ENCODE data around the gene LRRC57. TPM values are rescaled to one million over a fixed set of nuclear protein-coding genes. Genes with fewer than 3 reads are reported as not detected.
"Not testable (repeated sequence)": the region's sequence is repeated elsewhere in the genome, so short reads cannot be mapped to it uniquely, and the experiment has no call there.

LRRC57 gene
- total and polyA plus RNA-seq, 4 donors: 2.7 to 14.1 (median 5.3) TPM

DNA sequence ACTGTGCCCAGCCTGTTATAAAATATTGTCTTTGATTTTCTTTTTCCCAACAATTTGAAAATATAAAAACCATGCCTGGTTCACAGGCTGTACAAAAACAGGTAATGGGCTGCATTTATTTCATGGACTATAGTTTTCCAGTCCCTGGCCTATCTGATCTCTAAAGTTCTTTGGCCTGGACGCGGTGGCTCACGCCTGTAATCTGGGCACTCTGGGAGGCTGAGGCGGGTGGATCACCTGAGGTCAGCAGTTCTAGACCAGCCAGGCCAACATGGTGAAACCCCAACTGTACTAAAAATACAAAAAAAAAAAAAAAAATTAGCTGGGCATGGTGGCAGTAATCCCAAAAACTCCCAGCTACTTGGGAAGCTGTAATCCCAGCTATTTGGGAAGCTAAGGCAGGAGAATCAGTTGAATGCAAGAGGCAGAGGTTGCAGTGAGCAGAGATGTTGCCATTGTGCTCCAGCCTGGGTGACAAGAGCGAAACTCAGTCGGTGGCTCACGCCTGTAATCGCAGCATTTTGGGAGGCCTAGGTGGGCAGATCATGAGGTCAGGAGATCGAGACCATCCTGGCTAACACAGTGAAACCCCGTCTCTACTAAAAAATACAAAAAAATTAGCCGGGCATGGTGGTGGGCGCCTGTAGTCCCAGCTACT is 8.1 kb upstream of the LRRC57 start:
- peaks cover 0 to 13% (median 7%) of the 10 kb centered on the region in 4 donors for H3K36me3 ChIP-seq (ENCODE audit: control insufficient read depth in 4 of 4, insufficient read depth in 3 of 4, low read depth in 1 of 4, low read length in 3 of 4)
- 85% methylated on average over 11 of the region's 12 CpGs for WGBS
- not testable (repeated sequence) for H3K4me1 ChIP-seq (ENCODE audit: control insufficient read depth in 4 of 4, insufficient read depth in 4 of 4, low read length in 3 of 4); H3K27ac ChIP-seq (ENCODE audit: low read depth in 1 of 2, low read length in 2 of 2); H3K4me3 ChIP-seq (ENCODE audit: low read depth in 1 of 3, low read length in 3 of 3); DNase-seq (ENCODE audit: low spot score); H3K27me3 ChIP-seq (ENCODE audit: control insufficient read depth in 4 of 4, insufficient read depth in 4 of 4, low read length in 3 of 4); H3K9me3 ChIP-seq (ENCODE audit: control insufficient read depth in 4 of 4, low read length in 3 of 4); H3K9ac ChIP-seq (ENCODE audit: low read depth in 1 of 2, low read length in 2 of 2)

DNA sequence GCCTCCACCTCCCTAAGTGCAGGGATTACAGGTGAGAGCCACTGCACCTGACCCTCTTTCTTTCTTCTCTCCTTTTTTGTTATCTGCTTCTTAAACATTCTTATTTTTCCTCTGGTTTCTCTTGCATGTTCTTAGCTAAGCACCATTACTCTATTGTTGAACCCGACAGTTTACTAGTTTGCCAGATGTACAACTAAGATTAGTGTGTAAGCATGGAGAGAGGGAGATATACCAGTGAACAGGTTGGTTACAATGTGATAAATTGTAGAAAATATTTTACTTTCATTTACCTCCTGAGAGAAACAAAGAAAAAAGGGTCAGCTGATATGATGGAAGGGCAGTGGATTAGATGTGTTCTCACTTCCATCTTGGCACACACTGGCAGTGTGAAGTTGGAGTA is 5.0 kb upstream of the LRRC57 start:
- no peak overlapping the region for H3K4me3 ChIP-seq (ENCODE audit: low read depth in 1 of 3, low read length in 3 of 3)
- H3K9ac ChIP-seq (ENCODE audit: low read depth in 1 of 2, low read length in 2 of 2): no peak overlapping the region
- WGBS: 99% methylated on average over 1 of the region's 1 CpG
- H3K9me3 ChIP-seq (ENCODE audit: control insufficient read depth in 4 of 4, low read length in 3 of 4): no peaks in the 10 kb centered on the region
- H3K36me3 ChIP-seq (ENCODE audit: control insufficient read depth in 4 of 4, insufficient read depth in 3 of 4, low read depth in 1 of 4, low read length in 3 of 4): no peaks in the 10 kb centered on the region
- H3K4me1 ChIP-seq (ENCODE audit: control insufficient read depth in 4 of 4, insufficient read depth in 4 of 4, low read length in 3 of 4): peaks cover 2 to 5% (median 4%) of the 10 kb centered on the region in 4 donors
- TF ChIP-seq SP1 (IDR thresholded peaks at IDR 0.05) (no peak), RAD21 (IDR thresholded peaks at IDR 0.05) (no peak), HNF4A (conservative IDR thresholded peaks at IDR 0.05) (no peak), HNF4G (IDR thresholded peaks at IDR 0.05) (no peak), EGR1 (IDR thresholded peaks at IDR 0.05; ENCODE audit: low read depth in 2 of 2) (no peak), FOXA1 (IDR thresholded peaks at IDR 0.05) (no peak), TAF1 (conservative IDR thresholded peaks at IDR 0.05) (no peak), NR2F2 (IDR thresholded peaks at IDR 0.05) (no peak), RXRA (IDR thresholded peaks at IDR 0.05) (no peak), GABPA (IDR thresholded peaks at IDR 0.05 in 1 of 2, conservative IDR thresholded peaks at IDR 0.05 in 1 of 2) (no peak), YY1 (IDR thresholded peaks at IDR 0.05) (no peak), JUND (IDR thresholded peaks at IDR 0.05) (no peak)
- TF ChIP-seq, protein P1, sequence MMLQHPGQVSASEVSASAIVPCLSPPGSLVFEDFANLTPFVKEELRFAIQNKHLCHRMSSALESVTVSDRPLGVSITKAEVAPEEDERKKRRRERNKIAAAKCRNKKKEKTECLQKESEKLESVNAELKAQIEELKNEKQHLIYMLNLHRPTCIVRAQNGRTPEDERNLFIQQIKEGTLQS (IDR thresholded peaks at IDR 0.05): no peak
- TF ChIP-seq, protein P2, sequence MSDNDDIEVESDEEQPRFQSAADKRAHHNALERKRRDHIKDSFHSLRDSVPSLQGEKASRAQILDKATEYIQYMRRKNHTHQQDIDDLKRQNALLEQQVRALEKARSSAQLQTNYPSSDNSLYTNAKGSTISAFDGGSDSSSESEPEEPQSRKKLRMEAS (IDR thresholded peaks at IDR 0.05): no peak
- TF ChIP-seq, protein P3, sequence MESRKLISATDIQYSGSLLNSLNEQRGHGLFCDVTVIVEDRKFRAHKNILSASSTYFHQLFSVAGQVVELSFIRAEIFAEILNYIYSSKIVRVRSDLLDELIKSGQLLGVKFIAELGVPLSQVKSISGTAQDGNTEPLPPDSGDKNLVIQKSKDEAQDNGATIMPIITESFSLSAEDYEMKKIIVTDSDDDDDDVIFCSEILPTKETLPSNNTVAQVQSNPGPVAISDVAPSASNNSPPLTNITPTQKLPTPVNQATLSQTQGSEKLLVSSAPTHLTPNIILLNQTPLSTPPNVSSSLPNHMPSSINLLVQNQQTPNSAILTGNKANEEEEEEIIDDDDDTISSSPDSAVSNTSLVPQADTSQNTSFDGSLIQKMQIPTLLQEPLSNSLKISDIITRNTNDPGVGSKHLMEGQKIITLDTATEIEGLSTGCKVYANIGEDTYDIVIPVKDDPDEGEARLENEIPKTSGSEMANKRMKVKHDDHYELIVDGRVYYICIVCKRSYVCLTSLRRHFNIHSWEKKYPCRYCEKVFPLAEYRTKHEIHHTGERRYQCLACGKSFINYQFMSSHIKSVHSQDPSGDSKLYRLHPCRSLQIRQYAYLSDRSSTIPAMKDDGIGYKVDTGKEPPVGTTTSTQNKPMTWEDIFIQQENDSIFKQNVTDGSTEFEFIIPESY (IDR thresholded peaks at IDR 0.05): no peak
- TF ChIP-seq, protein P4, sequence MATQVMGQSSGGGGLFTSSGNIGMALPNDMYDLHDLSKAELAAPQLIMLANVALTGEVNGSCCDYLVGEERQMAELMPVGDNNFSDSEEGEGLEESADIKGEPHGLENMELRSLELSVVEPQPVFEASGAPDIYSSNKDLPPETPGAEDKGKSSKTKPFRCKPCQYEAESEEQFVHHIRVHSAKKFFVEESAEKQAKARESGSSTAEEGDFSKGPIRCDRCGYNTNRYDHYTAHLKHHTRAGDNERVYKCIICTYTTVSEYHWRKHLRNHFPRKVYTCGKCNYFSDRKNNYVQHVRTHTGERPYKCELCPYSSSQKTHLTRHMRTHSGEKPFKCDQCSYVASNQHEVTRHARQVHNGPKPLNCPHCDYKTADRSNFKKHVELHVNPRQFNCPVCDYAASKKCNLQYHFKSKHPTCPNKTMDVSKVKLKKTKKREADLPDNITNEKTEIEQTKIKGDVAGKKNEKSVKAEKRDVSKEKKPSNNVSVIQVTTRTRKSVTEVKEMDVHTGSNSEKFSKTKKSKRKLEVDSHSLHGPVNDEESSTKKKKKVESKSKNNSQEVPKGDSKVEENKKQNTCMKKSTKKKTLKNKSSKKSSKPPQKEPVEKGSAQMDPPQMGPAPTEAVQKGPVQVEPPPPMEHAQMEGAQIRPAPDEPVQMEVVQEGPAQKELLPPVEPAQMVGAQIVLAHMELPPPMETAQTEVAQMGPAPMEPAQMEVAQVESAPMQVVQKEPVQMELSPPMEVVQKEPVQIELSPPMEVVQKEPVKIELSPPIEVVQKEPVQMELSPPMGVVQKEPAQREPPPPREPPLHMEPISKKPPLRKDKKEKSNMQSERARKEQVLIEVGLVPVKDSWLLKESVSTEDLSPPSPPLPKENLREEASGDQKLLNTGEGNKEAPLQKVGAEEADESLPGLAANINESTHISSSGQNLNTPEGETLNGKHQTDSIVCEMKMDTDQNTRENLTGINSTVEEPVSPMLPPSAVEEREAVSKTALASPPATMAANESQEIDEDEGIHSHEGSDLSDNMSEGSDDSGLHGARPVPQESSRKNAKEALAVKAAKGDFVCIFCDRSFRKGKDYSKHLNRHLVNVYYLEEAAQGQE (IDR thresholded peaks at IDR 0.05): no peak
- H3K27ac ChIP-seq (ENCODE audit: low read depth in 1 of 2, low read length in 2 of 2): no peak overlapping the region
- no peaks in the 10 kb centered on the region for H3K27me3 ChIP-seq (ENCODE audit: control insufficient read depth in 4 of 4, insufficient read depth in 4 of 4, low read length in 3 of 4)
- DNase-seq (ENCODE audit: low spot score): no peak
